Lower leg skin (tissue), 4 donors: ENCODE measurements around the gene TUG1. TPM values are rescaled to one million over a fixed set of nuclear protein-coding genes. Genes with fewer than 3 reads are reported as not detected.

Experiments used
- DNase-seq, 2 donors: peaks; one replicate each; pipeline ENCODE4 v3.0.0-alpha.2; 2019; ENCODE audit warnings: low spot score in 2 of 2
- H3K4me3 ChIP-seq: fragments of 200-600 bp; sonication (generic); 2 replicates; pipeline ENCODE4 v1.5.1; 2017; ENCODE audit warnings: mild to moderate bottlenecking, low read depth; ENCODE audit not compliant: poor library complexity, severe bottlenecking
- CTCF ChIP-seq, 3 donors: fragments of 450-650 bp; IDR thresholded peaks; one replicate each; pipeline ENCODE4 v1.5.1; 2016; ENCODE audit warnings: antibody characterized with exemption in 3 of 3, mild to moderate bottlenecking in 3 of 3, moderate library complexity in 2 of 3
- POLR2A ChIP-seq, 2 donors: fragments of 450-650 bp; IDR thresholded peaks; one replicate each; pipeline ENCODE4 v1.6.1; 2016 to 2017; ENCODE audit warnings: antibody characterized with exemption in 2 of 2, mild to moderate bottlenecking in 1 of 2, moderate library complexity in 1 of 2
- WGBS, 2 donors: methylation state at CpG; one replicate each; pipeline ENCODE4 v1.1.5; 2018; 5-methylcytosine and 5-hydroxymethylcytosine counted together
- intact Hi-C: fragments of 100-400 bp; cut with DNase I; formaldehyde crosslinking; loops from one replicate; pipeline ENCODE4 v1.15.0; 2023; ENCODE audit warnings: low total_unique reads
- total RNA-seq, 4 donors: library from RNA; depleted of rRNA; stranded (reverse); fragments of >200 nt; gene quantifications; one replicate each; pipeline ENCODE4 v1.1.0, GENCODE V29; 2016

The TUG1 gene
- total RNA-seq, 4 donors from 2014 or later = 43.8 to 63.0 (median 50.9) TPM

GRCh38 chr22:30978304-30978962 is 9.4 kb downstream of the TUG1 start:
- DNase-seq = no peak
- intact Hi-C loops = no loop called here
- TF ChIP-seq CTCF (IDR thresholded peaks at IDR 0.05) = no peak
- no peak for TF ChIP-seq POLR2A (IDR thresholded peaks at IDR 0.05)
- 92% methylated on average over 3 of the region's 3 CpGs for WGBS, 2 donors
- H3K4me3 ChIP-seq = no peak overlapping the region

GRCh38 chr22:30979932-30980331 is 10.9 kb downstream of the TUG1 start:
- DNase-seq = no peak
- TF ChIP-seq POLR2A (IDR thresholded peaks at IDR 0.05) (no peak), CTCF (IDR thresholded peaks at IDR 0.05) (no peak)
- intact Hi-C loops = no loop called here
- WGBS, 2 donors = 86 to 90% methylated on average over 3 of the region's 3 CpGs
- H3K4me3 ChIP-seq = no peak overlapping the region

- WGBS, 2 donors = 82 to 91% methylated on average over 2 of the region's 2 CpGs
- no peak overlapping the region for H3K4me3 ChIP-seq
- TF ChIP-seq CTCF (IDR thresholded peaks at IDR 0.05) (no peak), POLR2A (IDR thresholded peaks at IDR 0.05) (no peak)
- intact Hi-C loops = no loop called here
- DNase-seq = no peak
These were observed 13.4 kb downstream of the TUG1 start for GRCh38 chr22:30982512-30982911.

GRCh38 chr22:30984317-30984716 is 15.3 kb downstream of the TUG1 start:
- no peak for DNase-seq
- TF ChIP-seq CTCF (IDR thresholded peaks at IDR 0.05) (no peak), POLR2A (IDR thresholded peaks at IDR 0.05) (no peak)
- 81 to 86% methylated on average over 2 of the region's 2 CpGs for WGBS, 2 donors
- intact Hi-C loops = no loop called here
- H3K4me3 ChIP-seq = no peak overlapping the region

- intact Hi-C loops = no loop called here
- DNase-seq = no peak
- TF ChIP-seq CTCF (IDR thresholded peaks at IDR 0.05) = no peak
- no peak for TF ChIP-seq POLR2A (IDR thresholded peaks at IDR 0.05)
- H3K4me3 ChIP-seq = no peak overlapping the region
- WGBS, 2 donors = 88 to 91% methylated on average over 4 of the region's 4 CpGs
These were observed 16.6 kb downstream of the TUG1 start for GRCh38 chr22:30985561-30986208.
